Posterior cingulate gyrus (tissue), 11 donors: ENCODE data around the gene ATP2A3.
"Not testable (repeated sequence)": the region's sequence is repeated elsewhere in the genome, so short reads cannot be mapped to it uniquely, and the experiment has no call there.

Experiments
- DNase-seq, 10 donors: peaks; one replicate each; pipeline versions ENCODE4 v3.0.0 to v3.0.0-alpha.2; 2020 to 2021; ENCODE audit warnings: mixed read lengths in 3 of 10
- intact Hi-C: fragments of 100-400 bp; cut with DNase I; formaldehyde crosslinking; loops from one replicate; pipeline ENCODE4 v1.15.1; 2023

The ATP2A3 gene

GRCh38 chr17:3959295-3959899, 4.8 kb downstream of the ATP2A3 start:
- intact Hi-C loops: no loop called here
- no peak for DNase-seq

GRCh38 chr17:3957735-3958599, 6.3 kb downstream of the ATP2A3 start:
- intact Hi-C loops: no loop called here
- no peak for DNase-seq

- no peak for DNase-seq
- intact Hi-C loops: no loop called here
Measured at GRCh38 chr17:3956983-3957382, 7.3 kb downstream of the ATP2A3 start.

- DNase-seq: no peak
Measured at GRCh38 chr17:3956327-3956957, 7.8 kb downstream of the ATP2A3 start.

GRCh38 chr17:3955673-3955988, 8.6 kb downstream of the ATP2A3 start:
- intact Hi-C loops: no loop called here
- DNase-seq: no peak

More at GRCh38 chr17:3956327-3956957, 7.8 kb downstream of the ATP2A3 start:
- intact Hi-C loops: no loop called here

GRCh38 chr17:3954976-3955672, 9.1 kb downstream of the ATP2A3 start:
- DNase-seq: no peak
- intact Hi-C loops: no loop called here

- no peak for DNase-seq
- intact Hi-C loops: no loop called here
Measured at GRCh38 chr17:3954086-3954485, 10.2 kb downstream of the ATP2A3 start.

GRCh38 chr17:3953542-3953941, 10.7 kb downstream of the ATP2A3 start:
- no peak for DNase-seq
- intact Hi-C loops: no loop called here

- no peak for DNase-seq
- intact Hi-C loops: no loop called here
Measured at GRCh38 chr17:3952186-3952585, 12.1 kb downstream of the ATP2A3 start.

GRCh38 chr17:3951420-3951819, 12.8 kb downstream of the ATP2A3 start:
- intact Hi-C loops: no loop called here
- DNase-seq: no peak

- intact Hi-C loops: no loop called here
- DNase-seq: no peak
Measured at GRCh38 chr17:3951003-3951402, 13.2 kb downstream of the ATP2A3 start.

GRCh38 chr17:3950584-3950983, 13.7 kb downstream of the ATP2A3 start:
- DNase-seq: no peak
- intact Hi-C loops: no loop called here

GRCh38 chr17:3949418-3949817, 14.8 kb downstream of the ATP2A3 start:
- DNase-seq: no peak
- intact Hi-C loops: no loop called here

GRCh38 chr17:3948551-3948950, 15.7 kb downstream of the ATP2A3 start:
- intact Hi-C loops, DNase-seq: not testable (repeated sequence)

- intact Hi-C loops: no loop called here
- no peak for DNase-seq
Measured at GRCh38 chr17:3947318-3947810, 16.9 kb downstream of the ATP2A3 start.

- intact Hi-C loops: no loop called here
- DNase-seq: no peak
Measured at GRCh38 chr17:3946711-3947235, 17.5 kb downstream of the ATP2A3 start.

- intact Hi-C loops: no loop called here
- DNase-seq: peak in 6 of 10 donors; percentile 34 to 80 (median 42)
Measured at GRCh38 chr17:3944485-3945388, 19.5 kb downstream of the ATP2A3 start.

- intact Hi-C loops: no loop called here
- no peak for DNase-seq
Measured at GRCh38 chr17:3943240-3943891, 20.9 kb downstream of the ATP2A3 start.
